GM18507 (cell line): ENCODE measurements around the gene CHRDL2.

Experiments used
- DNase-seq: peaks from one replicate; pipeline ENCODE4 v3.0.0; 2011; ENCODE audit warnings: low read depth; ENCODE audit not compliant: insufficient read length; ENCODE audit errors: extremely low spot score
- FAIRE-seq: peaks from 2 replicates; lab custom pipeline; 2011; peaks lifted over from hg19 to GRCh38; lab: Jason Lieb, UNC

Gene CHRDL2

DNA sequence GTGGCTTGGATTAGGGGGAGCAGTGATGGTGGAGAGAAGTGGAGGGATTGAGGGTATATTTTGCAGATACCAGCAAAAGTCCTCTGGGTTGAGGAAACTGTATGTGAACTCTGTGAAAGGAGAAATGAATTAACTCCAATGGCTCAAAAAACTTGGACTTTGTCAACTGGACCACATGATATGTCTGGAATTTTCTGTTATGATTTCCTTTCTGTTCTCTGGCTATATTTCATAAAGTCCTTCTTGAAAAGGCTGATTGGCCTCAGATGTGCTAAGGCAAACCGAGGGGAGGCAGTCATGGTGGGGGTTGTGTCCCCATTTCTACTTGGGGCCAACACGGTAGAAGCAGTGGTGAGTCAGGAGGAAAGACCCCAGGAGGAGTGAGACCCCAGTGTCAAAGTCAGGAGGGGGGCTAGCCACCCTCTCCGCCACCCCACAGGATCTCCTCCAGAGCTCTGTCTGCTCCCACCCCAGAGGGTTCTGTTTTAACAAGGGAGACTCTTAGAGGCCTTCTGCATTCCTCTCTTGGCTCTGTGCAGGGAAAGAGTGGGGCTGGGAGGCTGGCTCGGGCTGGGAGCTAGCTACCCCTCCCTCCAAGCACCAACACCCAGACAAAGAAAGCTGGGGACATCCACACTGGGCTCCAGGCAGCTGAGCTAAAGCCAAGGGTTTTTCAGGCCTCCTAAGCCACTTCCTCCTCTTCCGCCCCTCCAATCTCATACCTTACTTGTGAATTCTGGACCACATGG, 13.8 kb downstream of the CHRDL2 start:
- DNase-seq (no peak), FAIRE-seq (no peak)

GRCh38 chr11:74714904-74715303, 16.3 kb downstream of the CHRDL2 start:
- no peak for FAIRE-seq
- DNase-seq = no peak

GRCh38 chr11:74713686-74714085, 17.5 kb downstream of the CHRDL2 start:
- FAIRE-seq (no peak), DNase-seq (no peak)

DNA sequence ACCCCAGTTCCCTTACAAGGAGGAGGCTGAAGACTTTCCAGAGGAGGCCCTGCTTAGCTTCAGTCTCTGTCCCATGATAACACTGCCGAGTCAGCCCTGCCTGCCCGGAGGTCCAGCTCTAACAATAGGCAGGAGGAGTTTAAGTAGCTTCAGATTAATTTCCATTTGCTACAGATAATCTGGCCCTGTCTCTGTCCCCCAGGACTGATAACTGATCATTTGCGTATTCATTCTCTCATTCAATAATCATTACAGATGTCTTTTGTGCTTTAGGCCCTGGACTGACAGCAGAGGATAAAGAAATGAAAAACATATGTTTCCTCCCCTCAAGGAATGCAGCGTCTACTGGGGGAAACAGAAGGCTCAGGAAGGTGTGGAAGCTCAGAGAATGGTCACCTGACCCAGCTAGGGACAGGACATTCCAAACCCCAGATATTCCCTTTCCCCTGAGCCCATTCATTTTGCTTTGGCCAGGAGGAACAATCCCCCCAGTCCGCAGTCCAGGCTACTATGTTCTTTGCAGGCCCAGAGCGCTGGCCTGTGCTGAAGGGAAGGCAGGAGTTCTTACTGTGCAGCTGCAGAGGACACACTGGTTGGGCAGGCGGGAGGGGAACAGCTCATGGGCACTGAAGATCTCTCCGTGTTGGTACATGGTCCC, 20.8 kb downstream of the CHRDL2 start:
- no peak for FAIRE-seq

DNA sequence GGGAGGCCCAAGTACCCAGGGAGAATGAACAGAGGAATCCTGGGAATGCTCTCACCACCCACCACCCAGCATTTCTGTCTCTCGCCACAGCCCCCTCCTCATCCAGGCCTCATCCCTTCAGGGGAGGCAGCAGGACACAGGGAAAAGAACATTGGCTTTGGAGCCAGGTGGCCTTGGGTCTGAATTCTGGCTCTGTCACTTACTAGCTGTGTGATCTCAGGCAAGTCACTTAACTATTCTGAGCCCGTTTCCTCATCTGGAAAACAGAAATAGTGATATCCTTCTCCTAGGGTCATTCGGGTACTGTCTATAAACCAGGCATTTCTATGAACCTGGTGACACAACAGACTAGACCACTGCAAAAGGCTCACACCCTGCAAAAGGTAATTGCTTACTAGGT, 22.1 kb downstream of the CHRDL2 start:
- DNase-seq (no peak), FAIRE-seq (no peak)

More for the DNA sequence above, 20.8 kb downstream of the CHRDL2 start:
- DNase-seq = no peak

GRCh38 chr11:74707602-74708510, 23.4 kb downstream of the CHRDL2 start:
- DNase-seq = no peak
- FAIRE-seq = no peak

- FAIRE-seq = no peak
- no peak for DNase-seq
Observed at GRCh38 chr11:74707182-74707581, 24.0 kb downstream of the CHRDL2 start.

- no peak for FAIRE-seq
- DNase-seq = no peak
Observed at GRCh38 chr11:74703211-74703610, 28.0 kb downstream of the CHRDL2 start.

- peak; percentile 69 for FAIRE-seq
- peak; percentile 59 for DNase-seq
Observed at GRCh38 chr11:74702383-74703007, 28.7 kb downstream of the CHRDL2 start.

DNA sequence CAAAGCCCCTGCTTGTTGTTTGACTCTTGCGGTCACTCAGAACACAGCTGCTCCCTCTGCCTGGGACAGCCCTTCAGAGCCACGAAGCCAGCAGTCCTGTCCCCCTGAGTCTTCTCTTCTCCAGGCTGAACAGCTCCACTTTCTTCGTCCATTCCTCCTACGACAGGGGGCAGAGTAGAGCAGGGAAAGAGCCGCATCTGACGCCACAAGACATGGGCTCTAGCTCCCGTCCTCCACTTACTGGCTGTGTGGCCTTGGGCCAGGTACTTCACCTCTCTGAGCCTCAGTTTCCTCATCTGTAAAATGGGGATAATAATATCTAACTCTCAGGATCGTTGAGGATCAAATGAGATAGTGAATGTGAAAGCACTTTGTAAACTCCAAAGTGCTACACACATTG, 29.9 kb downstream of the CHRDL2 start:
- FAIRE-seq (no peak), DNase-seq (no peak)

DNA sequence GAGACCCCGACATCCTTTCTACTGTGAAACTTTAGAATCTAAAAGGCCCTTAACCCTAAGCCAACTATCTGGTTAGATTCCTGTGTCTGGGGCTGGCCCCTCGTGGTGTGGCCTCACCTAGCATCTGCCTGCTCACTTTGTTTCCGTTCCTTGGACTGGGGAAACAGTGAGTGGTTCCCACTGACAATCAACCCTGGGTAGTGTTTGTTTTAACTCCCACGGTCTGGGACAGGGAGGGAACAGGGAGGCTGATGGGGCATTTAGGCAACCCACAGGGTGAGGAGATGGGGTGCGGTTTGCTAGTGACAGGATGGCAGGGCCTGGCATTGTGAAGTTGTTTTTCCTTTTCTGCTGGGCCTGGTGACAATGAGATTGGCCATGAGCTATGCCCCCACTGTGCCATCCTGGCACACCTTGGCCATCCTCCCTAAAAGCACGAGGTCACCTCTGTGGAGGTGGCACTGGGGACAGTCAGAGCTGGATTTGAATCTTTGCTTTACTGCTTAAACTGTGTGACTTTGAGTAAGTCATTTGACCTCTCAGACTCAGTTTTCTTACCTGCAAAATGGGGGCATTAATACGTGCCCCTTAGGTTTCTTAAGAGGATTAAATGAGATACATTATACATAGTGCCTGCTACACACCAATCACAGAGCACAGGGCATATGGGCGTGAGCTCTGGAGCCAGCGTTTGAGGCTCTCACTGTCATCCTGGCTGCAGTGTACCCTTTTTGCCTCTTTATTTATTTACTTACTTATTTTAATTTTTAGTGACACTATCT, 31.4 kb downstream of the CHRDL2 start:
- FAIRE-seq (no peak), DNase-seq (no peak)

DNA sequence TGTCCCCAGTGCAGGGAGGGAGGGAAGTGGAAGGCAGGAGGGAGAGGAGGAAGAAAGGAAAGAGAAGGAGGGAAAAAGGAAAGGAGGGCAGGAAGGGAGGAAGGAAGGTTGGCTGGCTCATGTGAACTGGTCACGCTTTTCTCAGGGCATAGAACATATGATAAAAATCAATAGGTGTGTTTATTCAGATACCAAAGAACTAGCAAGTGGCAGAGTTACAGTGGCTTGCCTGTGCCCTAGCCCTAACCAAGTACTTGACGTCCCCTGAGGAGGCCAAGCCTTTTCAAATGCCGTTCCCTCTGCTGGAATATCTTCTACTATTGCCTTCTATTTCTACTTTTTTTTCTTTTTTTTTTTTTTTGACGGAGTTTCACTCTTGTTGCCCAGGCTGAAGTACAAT, 33.5 kb downstream of the CHRDL2 start:
- FAIRE-seq (no peak), DNase-seq (no peak)

- FAIRE-seq = no peak
- DNase-seq = no peak
Observed at GRCh38 chr11:74696939-74697675, 34.1 kb downstream of the CHRDL2 start.

DNA sequence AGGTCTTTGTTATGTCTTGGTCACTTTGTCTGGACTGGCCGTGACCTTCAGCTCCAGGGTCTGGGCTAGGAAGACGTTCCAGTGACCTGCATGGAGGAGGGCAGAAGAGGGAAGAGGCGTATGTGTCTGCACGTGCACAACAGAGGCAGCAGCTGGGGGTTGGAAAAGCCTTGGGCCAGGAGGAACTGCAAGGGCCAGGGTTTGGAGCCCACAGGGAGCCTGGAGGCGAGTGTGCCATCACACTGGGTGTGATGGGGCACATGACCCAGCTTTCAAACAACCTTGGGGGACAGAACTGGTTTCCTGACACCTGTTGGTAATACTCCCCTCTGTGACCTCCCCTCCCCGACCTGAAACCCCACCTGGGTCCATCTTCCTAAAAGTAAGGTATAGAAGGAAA, 34.7 kb downstream of the CHRDL2 start:
- DNase-seq (no peak), FAIRE-seq (no peak)

GRCh38 chr11:74695705-74696280, 35.4 kb downstream of the CHRDL2 start:
- DNase-seq (no peak), FAIRE-seq (no peak)

DNA sequence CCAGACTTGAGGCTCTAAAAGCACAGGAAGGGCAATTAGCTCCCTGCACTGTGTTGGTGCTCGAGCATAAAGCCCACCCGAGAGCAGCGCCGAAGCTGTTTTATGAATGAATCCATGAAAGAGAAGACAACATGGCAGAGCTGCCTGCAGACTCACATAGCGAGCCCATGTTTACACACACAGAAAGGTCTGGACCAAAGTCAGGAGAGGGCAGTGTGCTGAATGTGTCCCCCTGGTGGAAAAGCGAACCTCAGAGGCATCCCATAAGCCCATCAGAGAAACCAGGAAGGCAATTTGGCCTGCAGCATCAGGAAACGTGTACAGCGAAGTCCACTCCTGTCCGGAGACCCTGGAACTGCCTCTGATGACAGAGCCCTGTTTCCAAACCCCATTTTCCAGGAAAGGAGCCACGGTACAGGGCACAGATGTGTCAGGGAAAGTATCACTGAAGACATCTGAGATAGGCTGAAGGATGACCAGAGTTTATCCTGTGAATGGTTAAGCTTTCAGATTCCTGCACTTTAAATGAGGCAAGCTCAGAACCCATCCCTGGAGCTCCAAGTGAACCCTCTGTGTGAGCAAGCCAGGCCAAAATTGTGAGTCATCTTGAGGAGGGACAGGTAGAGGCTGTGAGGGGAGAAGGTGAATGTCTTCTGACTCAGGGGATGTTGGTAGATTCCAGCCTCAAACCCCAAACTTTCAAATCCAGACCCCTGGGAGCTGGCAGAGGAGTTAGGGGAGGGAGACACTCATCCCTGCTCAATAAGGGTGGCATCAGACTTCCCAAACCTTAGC, 36.9 kb downstream of the CHRDL2 start:
- FAIRE-seq (no peak), DNase-seq (no peak)

DNA sequence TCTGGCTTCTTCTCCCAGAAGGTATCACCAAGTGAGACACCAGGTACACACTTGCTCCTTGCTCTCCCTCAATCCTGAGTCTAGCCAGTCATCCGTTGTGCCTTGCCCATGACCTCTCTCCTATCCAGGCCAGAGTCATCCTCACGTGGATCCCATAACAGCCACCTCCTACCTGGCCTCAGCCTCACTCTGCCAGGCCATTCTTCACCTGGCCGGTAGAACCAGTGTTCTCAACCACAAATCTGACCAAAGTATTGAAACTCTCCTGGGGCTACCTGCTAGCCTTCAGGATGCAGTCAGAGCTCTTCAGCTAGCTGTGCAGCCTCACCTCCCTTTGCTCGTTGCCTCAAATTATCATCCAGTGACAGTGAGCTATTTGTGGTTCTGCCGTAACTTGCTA, 37.7 kb downstream of the CHRDL2 start:
- no peak for FAIRE-seq
- DNase-seq = no peak
